CD4-positive, alpha-beta T cell (primary cell): ENCODE data around the gene PIP5KL1. TPM values are rescaled to one million over a fixed set of nuclear protein-coding genes. Genes with fewer than 3 reads are reported as not detected.

Experiments used
- ATAC-seq: fragments of 200-7000 bp; cut with Tn5 transposase; one replicate; pipeline ENCODE4 v1.10.0; 2022; ENCODE audit warnings: mild to moderate bottlenecking; ENCODE audit not compliant: poor library complexity
- CTCF ChIA-PET: fragments of 350-600 bp; sonication (Branson Sonifier 250); formaldehyde crosslinking; loops from one replicate; lab custom pipeline; 2021; ENCODE audit warnings: antibody characterized with exemption, inconsistent platforms; lab: Charles Lee
- POLR2A ChIA-PET: fragments of 350-600 bp; sonication (Branson Sonifier 250); formaldehyde crosslinking; loops from one replicate; lab custom pipeline; 2021; ENCODE audit warnings: antibody characterized with exemption, inconsistent platforms; lab: Charles Lee
- DNase-seq, 14 experiments: peaks; one replicate each; pipeline ENCODE4 v3.0.0-alpha.2; 2013 to 2020; ENCODE audit warnings: mixed read lengths in 2 of 14
- H3K27ac ChIP-seq, 2 donors: one replicate each; pipeline versions ENCODE4 v1.5.1 to v1.7.0; 2013; ENCODE audit warnings: low read length in 2 of 2, low read depth in 1 of 2, mild to moderate bottlenecking in 1 of 2
- H3K27me3 ChIP-seq, 2 experiments: 1 replicate in 1 of 2; 2 replicates in 1 of 2; pipeline versions ENCODE4 v1.6.1 to v1.7.0; 2013; ENCODE audit warnings: low read length in 2 of 2, control low read depth in 1 of 2, mild to moderate bottlenecking in 1 of 2, moderate library complexity in 1 of 2; ENCODE audit not compliant: insufficient read depth in 2 of 2, control insufficient read depth in 1 of 2
- H3K36me3 ChIP-seq: one replicate; pipeline ENCODE4 v1.6.1; 2013; ENCODE audit warnings: low read length, control low read depth; ENCODE audit not compliant: insufficient read depth
- H3K4me1 ChIP-seq: one replicate; pipeline ENCODE4 v1.6.1; 2013; ENCODE audit warnings: low read length, control low read depth; ENCODE audit not compliant: insufficient read depth
- H3K4me3 ChIP-seq: one replicate; pipeline ENCODE4 v1.5.1; 2013; ENCODE audit warnings: mild to moderate bottlenecking, low read length, moderate library complexity
- H3K9me3 ChIP-seq, 2 experiments: 1 replicate in 1 of 2; 2 replicates in 1 of 2; pipeline versions ENCODE4 v1.6.1 to v1.7.0; 2013; ENCODE audit warnings: low read length in 2 of 2, mild to moderate bottlenecking in 2 of 2, control low read depth in 1 of 2, moderate library complexity in 1 of 2; ENCODE audit not compliant: control insufficient read depth in 1 of 2, insufficient read depth in 1 of 2
- H3K27ac Mint-ChIP-seq: one replicate; pipeline ENCODE4 v1.8.0; 2020; ENCODE audit warnings: mixed read lengths
- H3K27me3 Mint-ChIP-seq: one replicate; pipeline ENCODE4 v1.8.0; 2021; ENCODE audit warnings: mixed read lengths
- H3K36me3 Mint-ChIP-seq: one replicate; pipeline ENCODE4 v1.8.0; 2021; ENCODE audit warnings: low read depth, mixed read lengths
- H3K4me1 Mint-ChIP-seq: one replicate; pipeline ENCODE4 v1.8.0; 2021; ENCODE audit warnings: low read depth, mixed read lengths
- H3K4me3 Mint-ChIP-seq: one replicate; pipeline ENCODE4 v1.8.0; 2020; ENCODE audit warnings: mild to moderate bottlenecking, mixed read lengths
- H3K9me3 Mint-ChIP-seq: one replicate; pipeline ENCODE4 v1.8.0; 2020; ENCODE audit warnings: mixed read lengths
- intact Hi-C, 2 experiments: fragments of 100-400 bp; cut with DNase I in 1 of 2; cut with micrococcal nuclease in 1 of 2; formaldehyde crosslinking; loops; one replicate each; pipeline versions ENCODE4 v1.15.1 to v1.9.0; 2023 to 2025; cut with DNase I, micrococcal nuclease
- total RNA-seq, 174 experiments: library from RNA in 2 of 174; stranded (reverse) in 2 of 174; gene quantifications; one replicate each; pipeline ENCODE4 v1.2.3 and lab custom pipeline; 2021 to 2026
- TF ChIP-seq, protein P1 (sequence below): fragments of 200-600 bp; IDR thresholded peaks from one replicate; pipeline ENCODE4 v1.8.0; 2022; ENCODE audit warnings: antibody characterized with exemption, mild to moderate bottlenecking

Gene PIP5KL1
- total RNA-seq, 2 experiments from 2014 or later, result 2.9 to 3.3 TPM

DNA sequence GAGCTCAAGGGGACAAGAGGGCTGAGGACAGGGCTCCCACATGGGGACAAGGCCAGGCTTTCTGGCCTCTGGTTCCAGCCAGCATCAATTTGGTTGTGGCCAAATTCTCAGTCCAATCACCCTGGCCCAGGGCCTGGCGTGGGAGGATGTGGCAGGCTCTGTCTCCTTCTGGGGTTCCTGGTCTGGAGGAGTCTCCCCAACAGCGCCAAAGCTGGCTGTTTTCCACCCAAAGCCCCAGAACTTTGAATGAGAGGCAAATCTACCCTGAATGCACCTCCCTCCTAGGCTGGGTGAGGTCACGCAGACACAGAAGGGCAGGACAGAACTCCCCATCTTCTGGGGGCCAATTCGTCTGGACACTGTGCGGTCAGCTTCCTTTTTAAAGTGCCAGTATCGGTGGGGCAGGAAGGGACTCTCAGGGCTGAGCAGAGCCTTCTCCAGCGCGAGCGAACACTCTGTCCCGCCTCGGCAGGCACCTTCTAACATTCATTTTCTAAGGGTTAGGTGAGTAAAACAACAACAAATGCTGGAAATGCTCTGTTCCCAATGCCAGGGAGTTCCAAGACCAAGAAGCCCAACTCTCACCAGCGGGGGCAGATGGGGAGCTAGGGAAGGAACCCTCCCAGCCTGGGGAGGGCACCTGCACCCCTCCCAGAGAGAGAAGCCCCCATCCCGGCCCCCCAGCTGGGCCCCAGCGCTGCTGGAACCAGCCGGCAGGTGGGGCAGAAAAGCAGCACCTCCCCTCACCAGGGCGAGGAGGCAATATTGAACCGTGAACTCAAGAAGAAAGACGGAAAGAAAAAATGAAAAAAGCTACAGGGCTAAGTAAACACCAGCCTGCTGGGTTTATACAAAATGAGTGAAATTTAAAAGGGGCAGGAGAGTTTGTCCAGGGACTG lies 10.7 kb upstream of the PIP5KL1 start:
- POLR2A ChIA-PET, result interaction anchor here (0.7 to 6.0 kb wide), 7 partner anchors 13 to 132 kb away, joined by 3 to 31 read pairs (median 4); partner anchors contain the start of genes NAIF1 and SLC25A25
- no peak for DNase-seq
- Histone ChIP-seq H3K27ac (no peak overlapping the region), H3K36me3 (peaks cover 68% of the 10 kb centered on the region), H3K9me3 (no peaks in the 10 kb centered on the region), H3K27me3 (no peaks in the 10 kb centered on the region), H3K4me1 (peaks cover 64% of the 10 kb centered on the region), H3K4me3 (no peak overlapping the region)
- ATAC-seq, result no peak
- Mint-ChIP-seq H3K36me3 (peaks cover 89% of the 10 kb centered on the region), H3K9me3 (no peaks in the 10 kb centered on the region), H3K4me3 (peak overlapping the region; percentile 30), H3K27me3 (no peaks in the 10 kb centered on the region), H3K4me1 (peaks cover 59% of the 10 kb centered on the region), H3K27ac (peak overlapping the region; percentile 88)
- TF ChIP-seq, protein P1, sequence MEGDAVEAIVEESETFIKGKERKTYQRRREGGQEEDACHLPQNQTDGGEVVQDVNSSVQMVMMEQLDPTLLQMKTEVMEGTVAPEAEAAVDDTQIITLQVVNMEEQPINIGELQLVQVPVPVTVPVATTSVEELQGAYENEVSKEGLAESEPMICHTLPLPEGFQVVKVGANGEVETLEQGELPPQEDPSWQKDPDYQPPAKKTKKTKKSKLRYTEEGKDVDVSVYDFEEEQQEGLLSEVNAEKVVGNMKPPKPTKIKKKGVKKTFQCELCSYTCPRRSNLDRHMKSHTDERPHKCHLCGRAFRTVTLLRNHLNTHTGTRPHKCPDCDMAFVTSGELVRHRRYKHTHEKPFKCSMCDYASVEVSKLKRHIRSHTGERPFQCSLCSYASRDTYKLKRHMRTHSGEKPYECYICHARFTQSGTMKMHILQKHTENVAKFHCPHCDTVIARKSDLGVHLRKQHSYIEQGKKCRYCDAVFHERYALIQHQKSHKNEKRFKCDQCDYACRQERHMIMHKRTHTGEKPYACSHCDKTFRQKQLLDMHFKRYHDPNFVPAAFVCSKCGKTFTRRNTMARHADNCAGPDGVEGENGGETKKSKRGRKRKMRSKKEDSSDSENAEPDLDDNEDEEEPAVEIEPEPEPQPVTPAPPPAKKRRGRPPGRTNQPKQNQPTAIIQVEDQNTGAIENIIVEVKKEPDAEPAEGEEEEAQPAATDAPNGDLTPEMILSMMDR, result no peak
- CTCF ChIA-PET, result interaction anchor here (0.5 to 6.4 kb wide), 4 partner anchors 11 to 104 kb away, joined by 3 to 74 read pairs (median 36); partner anchors contain the start of gene PIP5KL1
- intact Hi-C loops, result no loop called here

- H3K9me3 ChIP-seq, result no peaks in the 10 kb centered on the region
- intact Hi-C loops, result no loop called here
- TF ChIP-seq, protein P1, result no peak
- no peaks in the 10 kb centered on the region for H3K27me3 Mint-ChIP-seq
- peaks cover 66% of the 10 kb centered on the region for H3K4me1 Mint-ChIP-seq
- ChIA-PET POLR2A (interaction anchor here (1.9 to 6.0 kb wide), 4 partner anchors 14 to 127 kb away, joined by 4 to 31 read pairs (median 18); partner anchors contain the start of genes NAIF1 and SLC25A25), CTCF (interaction anchor here (5.0 to 6.4 kb wide), 2 partner anchors 13 to 95 kb away, joined by 67 to 74 read pairs; no protein-coding TSS in a partner anchor)
- H3K4me1 ChIP-seq, result peaks cover 64% of the 10 kb centered on the region
- H3K36me3 Mint-ChIP-seq, result peaks cover 89% of the 10 kb centered on the region
- no peaks in the 10 kb centered on the region for H3K27me3 ChIP-seq
- H3K36me3 ChIP-seq, result peaks cover 61% of the 10 kb centered on the region
- no peak overlapping the region for H3K4me3 ChIP-seq
- DNase-seq, result no peak
- H3K27ac Mint-ChIP-seq, result peak overlapping the region; percentile 88
- no peaks in the 10 kb centered on the region for H3K9me3 Mint-ChIP-seq
- H3K4me3 Mint-ChIP-seq, result peak overlapping the region; percentile 39
- no peak for ATAC-seq
- no peak overlapping the region for H3K27ac ChIP-seq
These were observed 10.0 kb upstream of the PIP5KL1 start for GRCh38 chr9:127940593-127940992.

GRCh38 chr9:127938298-127938690 lies 7.7 kb upstream of the PIP5KL1 start:
- TF ChIP-seq, protein P1, result no peak
- DNase-seq (peak in 5 of 14 experiments; percentile 29 to 56 (median 52)), ATAC-seq (peak; percentile 8)
- H3K27me3 Mint-ChIP-seq, result no peaks in the 10 kb centered on the region
- no peaks in the 10 kb centered on the region for H3K9me3 Mint-ChIP-seq
- peaks cover 64% of the 10 kb centered on the region for H3K4me1 Mint-ChIP-seq
- Histone ChIP-seq H3K27ac (peak overlapping the region; percentile 48 to 80), H3K9me3 (no peaks in the 10 kb centered on the region), H3K36me3 (peaks cover 38% of the 10 kb centered on the region), H3K4me3 (peak overlapping the region; percentile 90), H3K27me3 (no peaks in the 10 kb centered on the region), H3K4me1 (peaks cover 53% of the 10 kb centered on the region)
- peaks cover 70% of the 10 kb centered on the region for H3K36me3 Mint-ChIP-seq
- ChIA-PET POLR2A (interaction anchor here (1.0 to 5.4 kb wide), 5 partner anchors 8 to 155 kb away, joined by 4 to 28 read pairs (median 8); partner anchors contain the start of genes NAIF1, PIP5KL1 and SLC25A25), CTCF (interaction anchor here (1.1 to 1.5 kb wide), 2 partner anchors 18 to 97 kb away, joined by 4 to 5 read pairs; no protein-coding TSS in a partner anchor)
- H3K27ac Mint-ChIP-seq, result peak overlapping the region; percentile 88
- intact Hi-C loops, result loop anchor here (1.0 to 10.0 kb wide), 4 partner anchors 13 to 1707 kb away; partner anchors contain the start of gene ASB6 (in 1 of the 2)
- peak overlapping the region; percentile 80 for H3K4me3 Mint-ChIP-seq
